ENCODE data around the gene GALNT10.

GRCh38 chr5:154370813-154371212 is 180.3 kb downstream of the GALNT10 start:
- TF ChIP-seq CTCF (IDR thresholded peaks at IDR 0.05) (no peak), POLR2A (IDR thresholded peaks at IDR 0.05) (no peak)
